SU-DHL-6 (cell line): ENCODE measurements around the gene DOCK10.
A peak's percentile ranks its signal among the peaks of the same experiment; 100 is the strongest.

Experiments used
- H2AFZ ChIP-seq: fragments of 200-600 bp; sonication (generic); 2 replicates; pipeline ENCODE4 v1.6.1; 2014; ENCODE audit warnings: low read depth, mild to moderate bottlenecking, moderate library complexity, mixed read lengths, antibody characterized with exemption, low read length; ENCODE audit not compliant: severe bottlenecking
- H3F3A ChIP-seq: fragments of 200-600 bp; shearing (Covaris generic); 2 replicates; pipeline ENCODE4 v1.6.0; 2016; ENCODE audit warnings: antibody characterized with exemption, mild to moderate bottlenecking; ENCODE audit not compliant: insufficient read depth
- H3K27ac ChIP-seq: fragments of 200-600 bp; sonication (generic); 2 replicates; pipeline ENCODE4 v1.5.1; 2016; ENCODE audit warnings: low read depth, mild to moderate bottlenecking, low read length, moderate library complexity, mixed read lengths
- H3K27me3 ChIP-seq: fragments of 200-600 bp; sonication (generic), shearing (Covaris generic); 2 replicates; pipeline ENCODE4 v1.6.0; 2014; ENCODE audit warnings: mild to moderate bottlenecking, low read length
- H3K36me3 ChIP-seq: fragments of 200-600 bp; sonication (generic); 2 replicates; pipeline ENCODE4 v1.6.1; 2014; ENCODE audit warnings: mild to moderate bottlenecking, low read length, mixed read lengths
- H3K4me2 ChIP-seq: fragments of 300-600, 200-600 bp; shearing (Covaris generic), sonication (generic); 2 replicates; pipeline ENCODE4 v1.6.0; 2014; ENCODE audit warnings: low read length, low read depth, mild to moderate bottlenecking; ENCODE audit not compliant: poor library complexity, severe bottlenecking
- H3K4me3 ChIP-seq: fragments of 200-600 bp; sonication (generic); 2 replicates; pipeline ENCODE4 v1.5.1; 2014; ENCODE audit warnings: antibody characterized with exemption, low read length, mild to moderate bottlenecking, mixed read lengths; ENCODE audit not compliant: insufficient read depth, poor library complexity, severe bottlenecking
- H3K79me2 ChIP-seq: fragments of 200-600 bp; sonication (generic); 2 replicates; pipeline ENCODE4 v1.6.1; 2014; ENCODE audit warnings: mild to moderate bottlenecking, low read length, moderate library complexity; ENCODE audit not compliant: insufficient read depth
- H3K9ac ChIP-seq: fragments of 200-600 bp; sonication (generic); 2 replicates; pipeline ENCODE4 v1.7.0; 2014; ENCODE audit warnings: mild to moderate bottlenecking, low read length
- H3K9me2 ChIP-seq: fragments of 200-600 bp; sonication (generic); replicated peaks from 2 replicates; pipeline ENCODE4 v1.6.1; 2014; ENCODE audit warnings: low read length; ENCODE audit not compliant: insufficient read depth
- H3K9me3 ChIP-seq: fragments of 200-600 bp; sonication (generic); 2 replicates; pipeline ENCODE4 v1.6.1; 2014; ENCODE audit warnings: low read length, mixed read lengths; ENCODE audit not compliant: insufficient read depth
- H4K20me1 ChIP-seq: fragments of 200-600 bp; sonication (generic); 2 replicates; pipeline ENCODE4 v1.6.1; 2014; ENCODE audit warnings: low read depth, mild to moderate bottlenecking, antibody characterized with exemption, low read length, moderate library complexity, mixed read lengths
- EZH2phosphoT487 ChIP-seq: fragments of 200-600 bp; sonication (generic), shearing (Covaris generic); conservative IDR thresholded peaks from 2 replicates; pipeline ENCODE4 v1.6.1; 2018; ENCODE audit warnings: mild to moderate bottlenecking, antibody characterized with exemption, low read length, moderate library complexity, mixed read lengths
- TF ChIP-seq, protein P1 (sequence below): fragments of 200-600 bp; sonication (generic); IDR thresholded peaks from one replicate; pipeline ENCODE4 v1.5.1; 2017; ENCODE audit warnings: antibody characterized with exemption, mild to moderate bottlenecking, low read length, moderate library complexity; ENCODE audit not compliant: insufficient read depth, poor library complexity, severe bottlenecking

Gene DOCK10

DNA sequence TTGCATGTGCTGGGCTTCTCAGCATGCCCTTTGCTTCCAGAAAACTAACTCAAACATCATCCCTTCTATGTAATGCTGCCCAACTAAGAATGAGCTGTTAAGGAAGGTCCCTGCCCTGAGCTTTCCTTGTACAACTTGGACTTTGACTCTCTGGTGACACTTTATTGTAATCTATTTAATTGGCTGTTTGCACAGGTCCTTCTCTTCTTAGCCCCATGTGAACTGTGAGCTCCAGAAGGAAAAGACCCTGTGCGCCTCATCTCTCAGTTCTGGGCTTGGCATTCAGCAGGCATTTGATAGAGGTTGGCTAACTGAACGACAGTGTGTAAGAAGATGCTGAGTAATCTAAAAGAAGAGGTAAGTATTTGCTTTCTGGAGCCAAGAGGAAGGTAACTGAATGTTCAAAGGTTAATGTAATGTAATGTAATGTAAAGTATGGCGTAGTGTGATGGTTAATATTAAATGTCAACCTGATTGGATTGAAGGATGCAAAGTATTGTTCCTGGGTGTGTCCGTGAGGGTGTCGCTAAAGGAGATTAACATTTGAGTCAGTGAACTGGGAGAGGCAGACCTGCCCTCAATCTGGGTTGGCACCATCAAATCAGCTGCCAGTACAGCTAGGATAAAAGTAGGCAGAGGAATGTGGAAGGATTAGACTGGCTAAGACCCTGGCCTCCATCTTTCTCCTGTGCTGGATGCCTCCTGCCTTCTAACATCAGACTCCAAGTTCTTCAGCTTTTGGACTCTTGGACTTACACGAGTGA, 265.3 kb downstream of the DOCK10 start:
- H3K4me2 ChIP-seq: peak overlapping the region; percentile 18
- H3K27me3 ChIP-seq: no peaks in the 10 kb centered on the region
- no peak overlapping the region for H3K4me3 ChIP-seq
- peak overlapping the region; percentile 59 for H2AFZ ChIP-seq
- no peaks in the 10 kb centered on the region for H3K79me2 ChIP-seq
- TF ChIP-seq, protein P1, sequence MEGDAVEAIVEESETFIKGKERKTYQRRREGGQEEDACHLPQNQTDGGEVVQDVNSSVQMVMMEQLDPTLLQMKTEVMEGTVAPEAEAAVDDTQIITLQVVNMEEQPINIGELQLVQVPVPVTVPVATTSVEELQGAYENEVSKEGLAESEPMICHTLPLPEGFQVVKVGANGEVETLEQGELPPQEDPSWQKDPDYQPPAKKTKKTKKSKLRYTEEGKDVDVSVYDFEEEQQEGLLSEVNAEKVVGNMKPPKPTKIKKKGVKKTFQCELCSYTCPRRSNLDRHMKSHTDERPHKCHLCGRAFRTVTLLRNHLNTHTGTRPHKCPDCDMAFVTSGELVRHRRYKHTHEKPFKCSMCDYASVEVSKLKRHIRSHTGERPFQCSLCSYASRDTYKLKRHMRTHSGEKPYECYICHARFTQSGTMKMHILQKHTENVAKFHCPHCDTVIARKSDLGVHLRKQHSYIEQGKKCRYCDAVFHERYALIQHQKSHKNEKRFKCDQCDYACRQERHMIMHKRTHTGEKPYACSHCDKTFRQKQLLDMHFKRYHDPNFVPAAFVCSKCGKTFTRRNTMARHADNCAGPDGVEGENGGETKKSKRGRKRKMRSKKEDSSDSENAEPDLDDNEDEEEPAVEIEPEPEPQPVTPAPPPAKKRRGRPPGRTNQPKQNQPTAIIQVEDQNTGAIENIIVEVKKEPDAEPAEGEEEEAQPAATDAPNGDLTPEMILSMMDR: no peak
- no peak for TF ChIP-seq EZH2phosphoT487
- H3K9ac ChIP-seq: peak overlapping the region; percentile 17; the same call in 1 of the 2 replicates
- H3F3A ChIP-seq: peaks cover 4% of the 10 kb centered on the region; the same call in 1 of the 2 replicates
- no peaks in the 10 kb centered on the region for H3K9me2 ChIP-seq
- no peaks in the 10 kb centered on the region for H4K20me1 ChIP-seq
- H3K9me3 ChIP-seq: no peaks in the 10 kb centered on the region
- no peaks in the 10 kb centered on the region for H3K36me3 ChIP-seq
- H3K27ac ChIP-seq: peak overlapping the region; percentile 55

DNA sequence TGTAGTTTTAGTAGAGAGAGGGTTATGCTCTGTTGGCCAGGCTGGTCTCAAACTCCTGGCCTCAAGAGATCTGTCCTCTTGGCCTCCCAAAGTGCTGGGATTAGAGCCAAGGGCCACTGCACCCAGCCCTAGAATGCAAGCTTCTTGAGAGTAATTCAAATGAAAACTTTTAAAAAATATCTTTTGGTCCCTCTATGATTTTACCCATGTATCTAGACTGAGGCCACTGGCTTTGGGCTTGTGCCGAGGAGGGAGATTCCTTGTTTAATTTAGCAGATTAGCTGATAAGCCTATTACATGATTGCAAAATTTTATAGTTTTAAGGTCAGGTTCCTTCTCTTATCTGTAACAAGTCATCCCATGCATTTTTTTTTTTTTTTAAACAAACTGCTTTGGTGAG, 266.6 kb downstream of the DOCK10 start:
- Histone ChIP-seq H3K36me3 (no peaks in the 10 kb centered on the region), H3K9ac (0 out of 2 replicates have a peak overlapping the region, but pooled peaks have one; percentile 16), H3K27ac (peak overlapping the region; percentile 55)

DNA sequence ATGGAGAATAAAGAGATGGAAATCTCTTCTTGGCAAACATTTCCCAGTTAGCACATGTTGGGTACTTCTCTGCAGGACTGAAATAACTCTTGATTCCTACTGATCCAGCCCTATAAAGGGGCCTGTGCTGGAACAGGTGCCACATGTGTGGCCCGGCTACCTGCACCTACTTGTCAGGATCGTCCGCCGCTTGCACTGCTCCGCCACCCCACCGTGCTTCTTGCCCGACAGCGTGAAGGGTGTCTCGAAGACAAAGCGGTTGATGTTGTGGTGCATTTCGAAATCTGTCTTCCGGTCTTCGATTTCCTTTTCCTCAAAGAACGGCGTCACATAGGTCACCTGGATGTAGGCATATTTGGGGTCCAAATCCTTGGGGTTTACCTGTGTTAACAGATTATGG, 267.5 kb downstream of the DOCK10 start:
- H4K20me1 ChIP-seq: no peaks in the 10 kb centered on the region
- H3K9me3 ChIP-seq: no peaks in the 10 kb centered on the region
- no peak overlapping the region for H3K4me3 ChIP-seq
- H3K27ac ChIP-seq: no peak overlapping the region
- TF ChIP-seq EZH2phosphoT487: no peak
- TF ChIP-seq, protein P1: no peak
- peaks cover 7% of the 10 kb centered on the region; the same call in 1 of the 2 replicates for H3F3A ChIP-seq
- H3K36me3 ChIP-seq: no peaks in the 10 kb centered on the region
- no peaks in the 10 kb centered on the region for H3K79me2 ChIP-seq
- no peak overlapping the region for H3K9ac ChIP-seq
- H2AFZ ChIP-seq: no peak overlapping the region
- H3K9me2 ChIP-seq: no peaks in the 10 kb centered on the region
- no peak overlapping the region for H3K4me2 ChIP-seq
- no peaks in the 10 kb centered on the region for H3K27me3 ChIP-seq

More for the DNA sequence above, 266.6 kb downstream of the DOCK10 start:
- H3K4me2 ChIP-seq: peak overlapping the region; percentile 18
- H3K9me3 ChIP-seq: no peaks in the 10 kb centered on the region
- no peak overlapping the region for H3K4me3 ChIP-seq
- H4K20me1 ChIP-seq: no peaks in the 10 kb centered on the region
- TF ChIP-seq EZH2phosphoT487: no peak
- TF ChIP-seq, protein P1: no peak
- no peaks in the 10 kb centered on the region for H3K79me2 ChIP-seq
- no peak overlapping the region for H2AFZ ChIP-seq
- H3K27me3 ChIP-seq: no peaks in the 10 kb centered on the region
- peaks cover 4% of the 10 kb centered on the region; the same call in 1 of the 2 replicates for H3F3A ChIP-seq
- H3K9me2 ChIP-seq: no peaks in the 10 kb centered on the region
